ENCODE measurements around the gene CHCHD6.

CHCHD6 gene

DNA sequence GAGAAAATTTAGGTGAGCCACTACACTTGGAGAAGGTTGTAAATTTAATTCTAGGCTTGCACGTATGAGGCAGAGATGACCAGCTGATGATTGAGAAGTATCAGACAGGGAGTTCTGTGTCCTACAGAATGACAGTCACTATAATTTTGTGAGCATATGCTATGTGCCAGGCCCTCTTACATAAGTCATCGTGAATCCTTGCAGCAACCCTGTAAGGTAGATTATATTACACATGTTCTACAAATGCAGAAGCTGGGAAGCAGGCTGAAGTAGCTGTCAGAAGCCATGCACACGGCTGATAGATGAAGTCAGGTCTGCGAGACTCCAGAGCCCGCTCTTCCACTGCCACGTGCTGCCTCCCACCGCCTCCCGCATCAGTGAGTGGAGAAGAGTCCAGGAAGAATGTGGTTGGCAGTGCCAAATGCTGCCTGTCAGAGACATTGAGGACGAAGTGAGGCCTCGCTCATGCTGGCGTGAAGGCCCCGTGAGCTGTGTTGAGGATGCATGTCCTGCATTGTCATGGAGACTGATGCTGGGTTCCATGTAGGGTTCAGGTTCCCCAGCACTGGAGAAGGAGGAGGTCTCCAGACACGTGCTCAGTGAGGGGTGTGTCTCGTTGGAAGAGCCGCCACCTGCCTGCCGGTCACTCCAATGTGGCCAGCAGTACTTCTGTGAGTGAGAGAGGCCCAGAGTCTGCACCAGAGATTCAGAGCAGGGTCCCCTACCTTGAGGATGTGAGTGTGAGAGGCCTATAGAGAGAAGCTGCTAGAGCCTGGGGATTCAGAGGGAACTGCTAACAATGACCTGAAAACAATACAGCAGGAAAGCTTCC, 155.6 kb downstream of the CHCHD6 start:
- no peak for DNase-seq (ENCODE audit: low spot score)

- DNase-seq (ENCODE audit: low spot score): no peak
Measured at GRCh38 chr3:126865736-126866135, 161.7 kb downstream of the CHCHD6 start.

DNA sequence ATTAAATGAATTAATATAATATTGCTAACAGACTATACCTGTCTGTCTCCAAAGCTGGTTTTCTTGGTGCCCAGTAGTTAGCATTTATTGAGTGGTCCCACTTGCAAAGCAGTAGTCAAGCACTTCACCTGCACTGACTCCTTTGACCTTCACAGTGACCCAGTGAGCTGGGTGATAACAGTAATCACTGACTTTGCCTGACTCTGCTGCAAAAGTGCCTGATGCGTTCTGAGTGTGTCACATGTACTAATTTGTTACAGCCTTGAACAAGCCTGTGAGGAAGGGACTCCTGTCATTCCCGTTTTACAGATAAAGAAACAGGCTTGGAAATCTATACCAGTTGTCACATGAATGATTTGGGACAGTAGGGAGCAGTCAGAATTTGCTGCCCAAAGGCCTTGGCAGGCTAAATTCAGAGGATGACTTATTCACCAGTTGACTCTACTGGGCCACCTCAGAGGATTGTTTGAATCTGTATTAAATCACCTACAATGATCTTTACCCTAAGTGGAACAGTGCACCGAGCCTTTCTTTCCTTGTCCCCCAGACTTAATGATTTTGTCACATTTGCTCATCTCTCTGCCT, 162.2 kb downstream of the CHCHD6 start:
- DNase-seq (ENCODE audit: low spot score): no peak

GRCh38 chr3:126867190-126867862, 163.3 kb downstream of the CHCHD6 start:
- DNase-seq (ENCODE audit: low spot score): no peak

DNA sequence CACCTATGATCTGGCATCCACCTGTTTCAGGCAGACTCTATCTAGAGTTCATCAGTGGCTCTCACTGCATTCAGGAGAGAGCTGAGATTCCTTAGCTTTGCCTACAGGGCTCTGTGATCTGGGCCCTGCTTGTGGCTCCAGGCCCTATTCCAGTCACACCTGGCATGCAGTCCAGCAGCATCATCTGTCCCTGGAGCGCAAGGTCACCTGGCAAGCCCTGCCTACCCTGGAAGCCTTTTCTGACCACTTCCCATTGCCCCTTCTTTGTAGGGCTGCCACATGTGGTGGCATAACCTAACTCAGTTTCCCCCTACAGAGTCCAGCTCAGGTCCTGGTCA, 163.8 kb downstream of the CHCHD6 start:
- no peak for DNase-seq (ENCODE audit: low spot score)

- no peak for DNase-seq (ENCODE audit: low spot score)
Measured at GRCh38 chr3:126870608-126871210, 166.7 kb downstream of the CHCHD6 start.

- DNase-seq (ENCODE audit: low spot score): no peak
Measured at GRCh38 chr3:126872701-126873342, 168.8 kb downstream of the CHCHD6 start.

DNA sequence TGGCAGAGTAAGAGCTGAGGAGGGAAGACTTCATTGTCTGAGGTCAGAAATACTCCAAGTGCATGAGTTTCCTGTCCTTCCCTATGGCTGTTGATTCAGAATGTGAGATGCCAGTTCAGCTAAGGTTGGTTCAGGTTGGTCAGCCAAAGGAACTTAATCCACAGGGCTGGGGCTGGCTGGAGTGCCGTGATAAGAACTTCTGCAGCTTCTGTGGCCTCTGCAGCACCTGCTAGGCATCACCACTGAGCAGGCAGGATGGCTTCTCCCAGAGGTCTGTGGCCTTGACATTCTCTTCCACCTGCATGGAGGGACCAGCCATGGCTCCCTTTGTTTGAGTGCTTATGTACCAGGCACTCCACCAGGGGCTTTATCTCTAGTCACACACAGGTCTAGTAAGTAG, 169.4 kb downstream of the CHCHD6 start:
- no peak for DNase-seq (ENCODE audit: low spot score)

GRCh38 chr3:126878664-126879063, 174.6 kb downstream of the CHCHD6 start:
- DNase-seq (ENCODE audit: low spot score): no peak

DNA sequence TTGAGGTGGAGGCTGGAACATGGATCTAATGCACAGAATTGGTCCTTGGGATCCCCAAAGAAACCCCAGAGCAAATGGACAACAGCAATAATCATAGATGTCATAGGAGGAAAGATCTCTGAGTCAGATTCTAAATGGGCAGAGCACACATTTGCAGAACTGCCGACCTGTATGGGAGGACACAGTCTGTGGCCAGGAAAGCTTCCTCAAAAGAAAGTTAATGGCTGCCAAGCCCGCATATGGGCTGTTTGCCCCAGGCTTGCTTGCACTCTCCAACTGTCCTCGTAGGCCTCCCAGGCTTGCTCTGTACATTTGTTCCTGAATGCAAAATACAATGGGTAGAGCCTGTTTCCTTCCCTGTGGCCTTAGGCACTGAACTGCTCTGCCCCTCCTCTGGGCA, 176.9 kb downstream of the CHCHD6 start:
- no peak for DNase-seq (ENCODE audit: low spot score)

DNA sequence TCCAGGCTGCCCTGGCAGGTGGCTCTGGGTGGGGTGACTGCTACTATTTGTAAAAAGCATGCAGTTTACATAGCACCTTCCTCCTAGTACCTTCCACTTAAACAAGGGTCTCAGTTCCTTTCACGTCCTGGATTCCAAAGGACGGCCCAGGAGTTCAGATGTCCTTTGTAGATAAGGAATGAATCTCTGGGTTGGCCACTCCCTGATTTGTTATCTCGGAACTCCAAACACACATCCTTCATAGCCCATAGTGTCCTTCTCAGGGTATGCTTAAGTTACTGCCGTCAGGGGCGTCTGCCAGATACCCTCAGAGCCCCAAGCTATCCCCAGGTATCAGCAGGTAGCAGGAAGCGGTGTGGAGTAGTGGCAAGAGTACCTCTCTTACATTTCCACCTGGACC, 177.8 kb downstream of the CHCHD6 start:
- no peak for DNase-seq (ENCODE audit: low spot score)

DNA sequence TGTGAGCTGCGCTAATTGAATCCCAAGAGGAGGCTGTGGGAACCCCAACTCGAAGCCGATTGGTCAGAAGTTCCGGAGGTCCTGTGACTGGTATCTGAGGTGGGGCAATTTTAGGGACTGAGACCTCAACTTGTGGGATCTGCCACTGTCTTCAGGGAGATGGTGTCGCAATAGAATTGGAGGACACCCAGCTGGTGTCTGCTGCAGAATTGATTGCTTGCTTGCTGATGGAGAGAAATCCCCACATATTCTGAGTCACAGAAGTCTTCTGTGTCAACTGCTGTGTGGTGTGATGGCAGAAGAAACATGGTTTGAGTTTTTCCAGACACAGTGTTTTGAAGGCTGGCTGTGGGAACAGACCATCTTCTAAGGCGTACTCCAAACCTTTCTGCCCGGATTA, 179.2 kb downstream of the CHCHD6 start:
- DNase-seq (ENCODE audit: low spot score): no peak

DNA sequence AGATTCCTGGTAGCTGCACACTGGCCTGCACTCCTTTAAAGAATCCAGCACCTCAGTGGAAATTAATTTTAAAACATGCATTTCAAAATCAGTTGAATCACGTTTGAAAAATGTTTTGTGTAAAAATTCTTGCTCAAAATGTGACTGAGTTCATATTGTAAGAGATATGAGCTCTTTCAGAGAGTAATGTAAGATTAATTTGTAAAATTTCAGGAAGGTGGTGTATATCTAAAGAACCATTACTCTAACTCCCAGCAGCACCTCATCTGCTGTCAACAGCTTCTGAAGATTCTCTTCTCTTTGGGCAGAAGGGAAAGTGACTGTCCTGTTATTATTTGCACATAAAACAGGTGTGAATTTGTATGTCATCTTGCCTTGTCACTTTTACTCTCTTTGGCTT, 181.4 kb downstream of the CHCHD6 start:
- DNase-seq (ENCODE audit: low spot score): no peak

- no peak for DNase-seq (ENCODE audit: low spot score)
Measured at GRCh38 chr3:126886217-126886616, 182.2 kb downstream of the CHCHD6 start.

DNA sequence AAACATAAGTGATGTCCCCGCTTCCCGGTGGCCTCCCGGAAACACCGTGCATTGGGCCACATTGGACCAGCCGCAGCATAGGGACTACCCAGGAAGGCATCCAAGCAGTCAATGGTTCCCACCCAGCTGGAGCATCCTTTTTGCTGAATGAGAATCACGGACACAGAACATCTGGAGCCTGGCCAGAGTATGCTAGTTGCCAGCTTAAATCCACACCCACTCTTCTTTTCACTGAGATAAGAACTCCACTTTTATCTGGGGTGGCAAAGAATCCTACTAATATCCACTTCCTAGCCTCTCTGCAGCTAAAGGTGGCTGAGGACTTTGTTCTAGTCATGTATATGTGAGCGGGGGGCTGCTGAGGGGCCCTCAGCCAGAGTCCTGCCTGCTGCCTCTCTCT, 183.6 kb downstream of the CHCHD6 start:
- DNase-seq (ENCODE audit: low spot score): no peak

DNA sequence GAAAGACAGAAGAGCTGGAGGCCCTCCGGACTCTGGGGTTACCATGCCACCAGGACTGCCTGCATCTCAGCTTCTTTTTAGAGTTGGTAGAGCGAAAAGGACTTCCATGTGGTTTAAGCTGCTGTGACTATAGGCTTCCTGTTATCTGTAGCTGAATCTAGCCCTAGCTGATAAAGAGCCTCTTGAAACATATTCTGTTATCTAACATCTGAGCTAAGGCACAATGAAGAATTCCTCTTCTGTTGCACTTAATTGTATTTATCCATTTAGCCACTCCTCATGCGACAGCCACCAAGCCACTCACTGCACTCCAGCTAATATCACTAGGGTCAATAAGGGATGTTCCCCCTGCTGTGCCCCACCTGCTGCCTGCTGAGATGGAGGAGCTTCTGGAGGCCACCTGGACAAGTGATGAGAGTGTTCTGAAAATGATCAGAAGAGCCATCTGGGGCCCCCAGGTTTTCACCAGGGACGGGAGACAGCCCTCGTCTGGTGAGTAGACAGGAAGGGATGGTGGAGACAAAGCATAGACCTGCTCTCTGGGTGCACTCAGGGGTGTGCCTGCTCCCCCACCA, 184.2 kb downstream of the CHCHD6 start:
- no peak for DNase-seq (ENCODE audit: low spot score)

DNA sequence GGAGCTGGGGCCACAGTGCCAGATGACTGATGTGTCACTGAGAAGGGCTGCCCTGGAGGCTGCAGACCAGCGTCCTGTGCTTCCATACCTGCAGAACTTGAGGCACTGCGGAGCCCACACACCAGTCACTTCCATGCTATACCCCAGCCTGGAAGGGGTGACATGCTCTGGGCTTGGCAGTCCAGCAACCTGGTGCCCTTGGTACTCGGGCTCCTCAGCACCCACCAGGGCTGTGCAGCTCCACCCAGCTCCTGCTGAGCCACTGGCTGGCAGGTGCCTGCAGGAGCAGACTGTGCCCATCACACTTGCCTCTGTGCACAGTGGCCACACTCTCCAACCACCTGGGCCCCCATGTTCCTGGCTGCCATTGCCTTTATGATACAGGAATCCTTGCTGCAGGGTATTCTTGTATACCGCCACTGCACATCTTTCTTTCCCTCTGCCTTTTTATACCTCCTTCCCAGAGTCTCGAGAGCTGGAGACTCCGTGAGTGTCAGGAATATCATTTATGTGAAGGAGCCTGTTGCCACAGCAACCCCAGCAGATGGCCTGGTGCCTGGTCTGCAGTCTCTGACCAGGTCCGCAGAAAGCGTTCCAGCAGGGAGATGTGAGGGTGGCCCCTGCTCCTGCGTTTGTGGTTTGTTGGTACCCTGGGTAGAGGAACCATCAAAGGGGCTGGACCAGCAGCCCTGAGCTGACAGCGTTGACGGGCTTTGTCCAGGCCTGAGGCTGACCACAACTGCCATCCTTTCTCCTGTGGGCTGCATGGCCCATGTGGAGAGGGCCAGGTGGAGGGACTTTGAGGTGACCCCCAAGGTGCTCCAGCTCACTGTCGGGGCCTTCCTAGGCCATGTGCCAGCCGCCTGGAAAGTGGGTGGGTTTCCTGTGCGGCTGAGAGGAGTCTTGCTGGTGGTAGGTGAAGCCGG, 185.5 kb downstream of the CHCHD6 start:
- no peak for DNase-seq (ENCODE audit: low spot score)

GRCh38 chr3:126891141-126891540, 187.1 kb downstream of the CHCHD6 start:
- DNase-seq (ENCODE audit: low spot score): no peak

DNA sequence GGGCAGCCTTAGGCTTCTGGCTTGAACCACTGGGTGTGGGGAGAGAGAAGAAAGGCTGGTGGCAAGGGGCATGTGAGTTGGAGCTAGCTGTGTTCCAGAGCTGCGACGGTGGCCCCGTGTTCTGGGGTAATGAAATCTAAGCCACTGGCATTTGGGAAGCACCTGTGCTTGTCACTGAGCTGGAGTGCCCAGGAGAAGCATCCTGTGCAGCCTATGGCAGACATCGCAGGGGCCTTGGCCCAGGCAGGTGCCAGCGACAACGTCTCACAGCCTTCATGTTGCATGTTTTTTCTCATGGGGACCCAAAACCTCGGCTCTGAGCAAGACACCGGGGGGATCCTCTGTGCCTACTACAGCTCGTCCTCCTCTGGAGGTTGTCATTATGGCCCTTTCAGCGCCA, 187.8 kb downstream of the CHCHD6 start:
- no peak for DNase-seq (ENCODE audit: low spot score)

- DNase-seq (ENCODE audit: low spot score): no peak
Measured at GRCh38 chr3:126893651-126894050, 189.6 kb downstream of the CHCHD6 start.

DNA sequence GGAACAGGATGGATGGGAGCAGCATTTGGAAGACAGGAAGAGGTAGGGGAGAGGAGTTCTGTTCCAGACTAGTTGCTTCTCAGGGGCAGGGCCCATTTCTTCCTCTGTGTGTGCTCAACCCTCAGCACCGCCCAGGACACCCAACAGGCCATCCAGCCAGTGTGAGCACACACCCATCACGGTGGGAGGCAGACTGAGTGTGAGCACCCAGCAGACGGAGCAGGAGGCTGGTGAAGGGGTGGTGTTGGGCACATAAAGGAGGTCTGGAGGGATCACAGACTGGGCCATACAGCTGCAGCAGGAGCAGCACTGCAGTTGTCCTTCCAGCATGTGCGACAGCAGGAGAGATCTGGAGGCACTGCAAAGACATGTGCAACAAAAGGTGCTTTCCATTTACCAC, 190.4 kb downstream of the CHCHD6 start:
- DNase-seq (ENCODE audit: low spot score): no peak

Measured in left forelimb (tissue), 1 donor.